ENCODE data around the gene ARHGAP9. TPM values are rescaled to one million over a fixed set of nuclear protein-coding genes. Genes with fewer than 3 reads are reported as not detected.
"Not testable (repeated sequence)": the region's sequence is repeated elsewhere in the genome, so short reads cannot be mapped to it uniquely, and the experiment has no call there.

ARHGAP9 gene
- total and polyA plus RNA-seq, 2 donors from 2014 or later = 3.8 to 18.1 TPM

- Histone ChIP-seq H3K9me3 (ENCODE audit: control insufficient read depth in 2 of 3, insufficient read depth in 1 of 3, low read length in 3 of 3) (no peaks in the 10 kb centered on the region), H3K4me3 (ENCODE audit: low read length in 3 of 3) (no peak overlapping the region), H3K4me1 (ENCODE audit: control insufficient read depth in 2 of 3, insufficient read depth in 2 of 3, low read depth in 1 of 3, low read length in 3 of 3) (no peaks in the 10 kb centered on the region), H3K27me3 (ENCODE audit: control insufficient read depth, insufficient read depth, low read length) (no peaks in the 10 kb centered on the region), H3K36me3 (ENCODE audit: control insufficient read depth in 2 of 3, insufficient read depth in 3 of 3, low read length in 3 of 3) (no peaks in the 10 kb centered on the region), H3K9ac (ENCODE audit: low read length in 3 of 3) (no peak overlapping the region), H3K27ac (ENCODE audit: low read depth in 2 of 2, low read length in 2 of 2) (no peak overlapping the region)
- FAIRE-seq = no peak
- DNase-seq = no peak
- no peak for TF ChIP-seq CTCF (IDR thresholded peaks at IDR 0.05; ENCODE audit: borderline replicate concordance, extremely low read depth, insufficient read depth)
- intact Hi-C loops (cut with DNase I) = loop anchor here (5.0 kb wide), 1 partner anchor 137 kb away; no protein-coding TSS in a partner anchor
Measured at GRCh38 chr12:57444744-57445143, 34.9 kb downstream of the ARHGAP9 start.

- intact Hi-C loops (cut with DNase I); H3K4me3 ChIP-seq (ENCODE audit: low read length in 3 of 3); H3K27me3 ChIP-seq (ENCODE audit: control insufficient read depth, insufficient read depth, low read length); FAIRE-seq; H3K9ac ChIP-seq (ENCODE audit: low read length in 3 of 3); H3K9me3 ChIP-seq (ENCODE audit: control insufficient read depth in 2 of 3, insufficient read depth in 1 of 3, low read length in 3 of 3); H3K27ac ChIP-seq (ENCODE audit: low read depth in 2 of 2, low read length in 2 of 2); DNase-seq; H3K4me1 ChIP-seq (ENCODE audit: control insufficient read depth in 2 of 3, insufficient read depth in 2 of 3, low read depth in 1 of 3, low read length in 3 of 3); H3K36me3 ChIP-seq (ENCODE audit: control insufficient read depth in 2 of 3, insufficient read depth in 3 of 3, low read length in 3 of 3): not testable (repeated sequence)
Measured at GRCh38 chr12:57444337-57444736, 35.3 kb downstream of the ARHGAP9 start.

- Histone ChIP-seq H3K9ac (ENCODE audit: low read length in 3 of 3) (no peak overlapping the region), H3K4me1 (ENCODE audit: control insufficient read depth in 2 of 3, insufficient read depth in 2 of 3, low read depth in 1 of 3, low read length in 3 of 3) (no peaks in the 10 kb centered on the region), H3K36me3 (ENCODE audit: control insufficient read depth in 2 of 3, insufficient read depth in 3 of 3, low read length in 3 of 3) (no peaks in the 10 kb centered on the region), H3K9me3 (ENCODE audit: control insufficient read depth in 2 of 3, insufficient read depth in 1 of 3, low read length in 3 of 3) (no peaks in the 10 kb centered on the region), H3K27me3 (ENCODE audit: control insufficient read depth, insufficient read depth, low read length) (no peaks in the 10 kb centered on the region), H3K4me3 (ENCODE audit: low read length in 3 of 3) (no peak overlapping the region), H3K27ac (ENCODE audit: low read depth in 2 of 2, low read length in 2 of 2) (no peak overlapping the region)
- FAIRE-seq (no peak), DNase-seq (no peak)
- TF ChIP-seq CTCF (IDR thresholded peaks at IDR 0.05; ENCODE audit: borderline replicate concordance, extremely low read depth, insufficient read depth) = no peak
- intact Hi-C loops (cut with DNase I) = no loop called here
Measured at GRCh38 chr12:57441846-57442427, 37.7 kb downstream of the ARHGAP9 start.

- H3K36me3 ChIP-seq (ENCODE audit: control insufficient read depth in 2 of 3, insufficient read depth in 3 of 3, low read length in 3 of 3); H3K4me1 ChIP-seq (ENCODE audit: control insufficient read depth in 2 of 3, insufficient read depth in 2 of 3, low read depth in 1 of 3, low read length in 3 of 3); H3K27ac ChIP-seq (ENCODE audit: low read depth in 2 of 2, low read length in 2 of 2); H3K9ac ChIP-seq (ENCODE audit: low read length in 3 of 3); DNase-seq; FAIRE-seq; H3K27me3 ChIP-seq (ENCODE audit: control insufficient read depth, insufficient read depth, low read length); H3K9me3 ChIP-seq (ENCODE audit: control insufficient read depth in 2 of 3, insufficient read depth in 1 of 3, low read length in 3 of 3); H3K4me3 ChIP-seq (ENCODE audit: low read length in 3 of 3); intact Hi-C loops (cut with DNase I): not testable (repeated sequence)
Measured at GRCh38 chr12:57441393-57441792, 38.3 kb downstream of the ARHGAP9 start.
